ENCODE data around the gene GFRA1.

GRCh38 chr10:116154651-116155050 lies 118.4 kb downstream of the GFRA1 start:
- TF ChIP-seq CTCF (IDR thresholded peaks at IDR 0.05) (no peak), CHD2 (IDR thresholded peaks at IDR 0.05; ENCODE audit: low read length, partially characterized antibody) (no peak), MXI1 (IDR thresholded peaks at IDR 0.05; ENCODE audit: low read depth, low read length) (no peak), EP300 (IDR thresholded peaks at IDR 0.05; ENCODE audit: borderline replicate concordance in 1 of 2, low read depth in 1 of 2, low read length in 1 of 2) (no peak)

Data from SK-N-SH (cell line).